NCI-H510A (cell line): ENCODE results near the gene DNAJC3.
A peak's percentile ranks its signal among the peaks of the same experiment; 100 is the strongest.
"Not testable (repeated sequence)": the region's sequence is repeated elsewhere in the genome, so short reads cannot be mapped to it uniquely, and the experiment has no call there.

Source experiments
- DNase-seq: peaks from one replicate; lab custom pipeline; 2025; lab: John Stamatoyannopoulos, UW

DNAJC3 gene

GRCh38 chr13:95716231-95716630, 39.3 kb downstream of the DNAJC3 start:
- DNase-seq = no peak

DNA sequence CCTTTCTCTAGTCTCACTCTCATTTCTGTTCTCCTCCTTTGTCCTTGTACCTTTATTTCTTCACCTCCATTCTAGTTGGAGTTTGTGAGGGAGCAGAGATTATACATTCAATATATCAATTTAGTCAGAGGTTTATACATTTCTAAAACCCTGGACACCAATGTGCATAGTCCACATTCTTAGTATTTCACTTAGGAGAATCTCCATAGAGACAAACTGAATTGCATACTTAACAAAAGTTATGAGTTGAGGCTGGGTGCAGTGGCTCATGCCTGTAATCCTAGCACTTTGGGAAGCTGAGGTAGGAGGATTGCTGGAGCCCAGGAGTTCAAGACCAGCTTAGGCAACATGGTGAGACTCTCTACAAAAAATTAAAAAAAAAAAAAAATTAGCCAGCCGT, 45.3 kb downstream of the DNAJC3 start:
- no peak for DNase-seq

- DNase-seq = no peak
Observed at GRCh38 chr13:95723438-95723837, 46.5 kb downstream of the DNAJC3 start.

DNA sequence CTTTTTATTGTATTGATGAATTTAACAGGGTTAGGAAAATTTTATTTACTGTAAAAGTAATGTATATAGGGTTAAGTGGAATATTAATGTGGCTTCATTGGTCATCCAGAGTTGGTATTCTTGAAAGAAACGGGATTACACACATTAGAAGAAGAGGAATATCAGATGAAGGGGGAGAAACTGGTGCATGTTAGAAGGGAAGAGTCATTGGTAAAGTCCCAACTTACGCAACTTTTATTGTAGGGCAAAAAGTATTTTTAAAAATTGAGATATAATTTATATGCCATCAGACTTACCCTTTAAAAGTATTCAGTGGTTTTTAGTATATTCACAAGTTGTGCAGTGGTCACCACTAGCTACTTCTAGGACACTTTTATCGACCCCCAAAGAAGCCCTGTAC, 47.3 kb downstream of the DNAJC3 start:
- DNase-seq = no peak

- no peak for DNase-seq
Observed at GRCh38 chr13:95726876-95727275, 49.9 kb downstream of the DNAJC3 start.

GRCh38 chr13:95728957-95729356, 52.0 kb downstream of the DNAJC3 start:
- no peak for DNase-seq

- no peak for DNase-seq
Observed at GRCh38 chr13:95734124-95734523, 57.2 kb downstream of the DNAJC3 start.

GRCh38 chr13:95740071-95740978, 63.4 kb downstream of the DNAJC3 start:
- DNase-seq = not testable (repeated sequence)

- no peak for DNase-seq
Observed at GRCh38 chr13:95740979-95741320, 64.0 kb downstream of the DNAJC3 start.

- no peak for DNase-seq
Observed at GRCh38 chr13:95741584-95742563, 64.9 kb downstream of the DNAJC3 start.

DNA sequence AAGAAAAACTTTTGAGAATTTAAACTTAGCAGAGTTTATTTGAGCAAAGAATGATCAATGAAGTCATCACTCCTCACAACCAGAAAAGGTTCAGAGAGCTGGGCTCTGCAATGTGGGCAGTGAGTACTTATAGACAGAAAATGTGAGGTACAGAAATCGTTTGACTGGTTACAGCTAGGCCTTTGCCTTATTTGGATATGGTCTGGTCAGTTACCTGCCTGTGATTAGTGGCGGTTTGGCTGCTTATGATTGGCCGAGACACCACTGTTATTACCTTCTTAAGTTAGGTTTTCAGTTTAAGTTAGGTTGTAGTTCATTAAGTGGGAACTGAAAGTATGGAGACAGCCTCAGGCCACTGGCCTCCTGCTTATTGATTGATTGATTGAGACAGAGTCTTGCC, 66.3 kb downstream of the DNAJC3 start:
- no peak for DNase-seq

GRCh38 chr13:95745289-95745688, 68.3 kb downstream of the DNAJC3 start:
- peak; percentile 46 for DNase-seq

DNA sequence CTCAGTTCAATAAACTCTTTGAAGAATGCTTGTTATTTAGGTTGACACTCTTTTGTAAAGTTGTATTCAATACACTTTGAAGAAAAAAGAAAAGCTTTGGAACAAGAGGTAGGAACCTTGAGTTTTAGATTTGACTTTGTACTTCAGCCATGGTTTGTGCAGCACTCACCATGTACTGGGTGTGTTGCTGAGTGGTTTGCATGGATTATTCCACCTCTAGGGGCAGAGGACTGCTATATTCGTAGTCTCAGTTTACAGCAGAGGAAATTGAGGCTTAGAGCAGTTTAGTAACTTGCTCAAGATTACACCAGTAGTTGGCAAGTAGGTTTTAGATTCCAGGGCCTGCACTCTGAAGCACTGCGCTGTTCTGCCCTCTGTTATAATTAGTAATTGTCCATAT, 68.8 kb downstream of the DNAJC3 start:
- DNase-seq = peak; percentile 14

- peak; percentile 32 for DNase-seq
Observed at GRCh38 chr13:95749545-95749944, 72.6 kb downstream of the DNAJC3 start.

DNA sequence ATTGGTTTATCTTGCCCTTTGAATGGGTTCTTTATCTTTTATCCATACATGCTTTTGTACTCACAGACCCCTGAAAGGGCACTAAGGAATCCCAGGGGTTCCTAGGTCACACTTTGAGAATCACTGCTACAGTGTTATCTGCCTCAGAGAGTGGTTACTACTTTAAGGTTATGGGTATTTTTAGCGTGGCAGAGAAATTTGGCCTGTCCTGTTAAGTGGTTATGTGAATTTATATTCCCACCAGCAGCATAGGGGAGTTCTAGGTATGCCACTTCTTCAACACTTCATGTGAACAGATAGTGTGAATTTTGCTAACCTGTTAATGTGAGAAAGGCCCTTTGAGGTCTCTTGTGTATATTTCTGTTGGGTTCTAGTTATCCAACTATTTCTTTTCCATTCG, 75.7 kb downstream of the DNAJC3 start:
- no peak for DNase-seq

DNA sequence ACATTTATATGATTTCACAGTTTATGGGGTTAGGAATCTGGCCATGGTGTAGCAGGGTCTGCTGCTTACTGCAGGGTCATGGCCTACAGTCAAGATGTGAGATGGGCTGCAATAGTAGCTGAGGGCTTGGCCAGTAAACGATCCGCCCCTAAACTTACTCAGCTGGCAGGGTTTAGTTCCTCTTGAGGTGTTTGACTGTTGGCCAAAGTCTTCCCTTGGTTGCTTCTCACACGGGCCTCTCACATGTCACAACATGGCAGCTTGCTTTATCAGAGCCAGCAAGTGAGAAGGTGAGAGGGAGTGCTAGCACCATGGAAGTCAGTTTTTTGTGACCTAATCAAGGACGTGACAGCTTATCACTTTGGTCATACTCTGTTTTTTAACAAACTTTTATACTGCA, 77.1 kb downstream of the DNAJC3 start:
- no peak for DNase-seq

DNA sequence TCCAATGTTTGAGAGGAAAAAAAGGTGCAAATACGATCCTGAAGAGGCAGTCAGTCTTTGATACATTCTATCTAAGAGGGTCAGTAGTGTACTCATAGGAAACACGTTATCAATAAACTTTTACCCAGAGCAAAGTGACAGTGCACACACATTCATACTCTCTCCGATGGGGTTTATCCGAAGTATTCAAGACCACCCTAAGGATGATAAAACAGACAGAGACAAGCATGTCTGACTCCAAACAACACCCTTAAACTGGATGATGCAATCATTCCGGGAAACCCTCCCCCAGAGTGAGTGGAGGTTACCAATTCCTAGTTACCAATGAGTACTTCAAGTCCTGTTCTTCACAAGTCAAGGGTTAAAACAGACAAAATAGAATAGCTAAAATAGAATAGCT, 79.1 kb downstream of the DNAJC3 start:
- DNase-seq = no peak

GRCh38 chr13:95762626-95763025, 85.7 kb downstream of the DNAJC3 start:
- not testable (repeated sequence) for DNase-seq

DNA sequence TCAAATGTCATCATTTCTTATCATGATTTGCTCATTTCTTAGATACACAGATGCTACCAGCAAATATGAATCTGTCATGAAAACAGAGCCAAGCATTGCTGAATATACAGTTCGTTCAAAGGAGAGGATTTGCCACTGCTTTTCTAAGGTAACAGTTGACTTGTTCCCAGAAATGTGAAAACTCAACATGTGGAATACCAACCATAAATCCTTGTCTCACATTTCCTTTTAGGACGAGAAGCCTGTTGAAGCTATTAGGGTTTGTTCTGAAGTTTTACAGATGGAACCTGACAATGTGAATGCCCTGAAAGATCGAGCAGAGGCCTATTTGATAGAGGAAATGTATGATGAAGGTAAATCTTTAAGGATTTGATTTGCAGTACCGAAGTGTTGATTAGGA, 86.7 kb downstream of the DNAJC3 start:
- DNase-seq = no peak

DNA sequence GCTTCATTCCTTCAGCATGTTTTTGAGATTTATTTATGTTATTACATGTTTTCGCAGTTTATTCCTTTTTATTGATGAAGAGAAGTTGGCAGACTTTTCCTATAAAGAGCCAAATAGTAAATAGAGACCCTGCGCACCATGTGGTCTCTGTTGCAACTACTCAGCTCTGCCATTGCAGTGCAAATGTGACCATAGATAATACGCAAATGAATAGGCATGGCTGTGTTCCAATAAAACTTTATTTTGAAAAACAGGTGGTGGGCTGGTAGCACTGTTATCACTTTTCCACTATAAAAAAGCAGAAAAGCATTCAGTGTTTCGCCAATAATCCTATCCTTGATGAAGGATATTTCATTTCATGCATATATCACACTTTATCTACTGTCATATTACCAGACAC, 95.0 kb downstream of the DNAJC3 start:
- no peak for DNase-seq

- no peak for DNase-seq
Observed at GRCh38 chr13:95779522-95779921, 102.6 kb downstream of the DNAJC3 start.

GRCh38 chr13:95781016-95781415, 104.1 kb downstream of the DNAJC3 start:
- no peak for DNase-seq

DNA sequence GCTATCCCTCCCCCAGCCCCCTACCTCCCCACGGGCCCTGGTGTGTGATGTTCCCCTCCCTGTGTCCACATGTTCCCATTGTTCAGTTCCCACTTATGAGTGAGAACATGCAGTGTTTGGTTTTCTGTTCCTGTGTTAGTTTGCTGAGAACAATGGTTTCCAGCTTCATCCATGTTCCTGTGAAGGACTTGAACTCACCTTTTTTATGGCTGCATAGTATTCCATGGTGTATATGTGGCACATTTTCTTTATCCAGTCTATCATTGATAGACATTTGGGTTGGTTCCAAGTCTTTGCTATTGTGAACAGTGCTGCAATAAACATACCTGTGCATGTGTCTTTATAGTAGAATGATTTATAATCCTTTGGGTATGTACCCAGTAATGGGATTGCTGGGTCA, 105.0 kb downstream of the DNAJC3 start:
- not testable (repeated sequence) for DNase-seq
